Measurements from ENCODE around the gene SMCO4. TPM values are rescaled to one million over a fixed set of nuclear protein-coding genes. Genes with fewer than 3 reads are reported as not detected.
"Not testable (repeated sequence)": the region's sequence is repeated elsewhere in the genome, so short reads cannot be mapped to it uniquely, and the experiment has no call there.

Gene SMCO4
- total RNA-seq, 1 donor from 2014 or later, result 12.7 TPM

DNA sequence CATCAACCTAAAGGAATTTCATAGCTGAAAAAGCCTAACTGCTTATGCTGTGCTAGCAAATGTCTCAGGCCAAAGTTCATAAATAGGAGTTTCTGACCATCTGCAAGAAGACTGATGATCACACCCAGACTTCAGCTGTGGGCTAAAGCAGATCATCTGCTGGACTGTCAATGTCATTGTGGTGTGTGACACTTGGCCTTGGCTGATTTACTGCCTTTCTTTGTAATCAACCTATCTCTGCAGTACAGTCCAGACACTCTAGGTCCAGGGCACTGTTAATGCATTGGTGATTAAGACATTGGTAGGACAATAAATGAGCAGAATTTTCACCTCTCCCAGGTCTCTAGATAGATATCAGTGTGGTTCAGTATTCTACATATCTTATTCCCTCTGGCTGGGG lies 40.3 kb upstream of the SMCO4 start:
- Histone ChIP-seq H3K27me3 (ENCODE audit: control insufficient read depth, insufficient read depth, low read length) (no peaks in the 10 kb centered on the region), H3K36me3 (ENCODE audit: control insufficient read depth, insufficient read depth, low read length) (no peaks in the 10 kb centered on the region), H3K4me3 (ENCODE audit: low read depth, low read length) (no peak overlapping the region)
- no peak for DNase-seq (ENCODE audit: low read depth)
- TF ChIP-seq CTCF (IDR thresholded peaks at IDR 0.05; ENCODE audit: insufficient read depth, low read length, poor library complexity, severe bottlenecking), result no peak

DNA sequence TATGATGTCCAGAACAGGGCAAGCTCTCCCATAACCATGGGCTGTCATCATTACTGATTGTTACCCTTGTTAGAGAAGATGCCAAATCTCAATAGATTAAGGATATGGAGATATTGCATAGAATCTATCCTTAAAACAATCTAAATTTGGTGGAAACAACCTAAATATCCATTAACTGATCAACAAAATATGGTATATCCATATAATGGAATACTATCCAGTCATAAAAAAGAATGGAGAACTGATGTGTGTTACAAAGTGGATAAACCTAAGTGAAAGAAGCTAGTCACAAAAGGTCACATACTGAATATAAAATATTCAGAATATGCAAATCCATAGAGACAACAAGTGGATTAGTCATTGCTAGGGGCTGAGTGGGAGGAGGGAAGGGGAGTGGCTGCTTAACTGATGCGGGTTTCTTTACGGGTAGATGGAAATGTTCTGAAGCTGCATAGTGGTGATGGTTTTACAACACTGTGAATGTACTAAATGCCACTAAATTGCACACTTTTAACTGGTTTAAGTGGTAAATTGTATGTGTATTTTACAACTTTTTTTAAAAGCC lies 36.1 kb upstream of the SMCO4 start:
- Histone ChIP-seq H3K36me3 (ENCODE audit: control insufficient read depth, insufficient read depth, low read length) (no peaks in the 10 kb centered on the region), H3K27me3 (ENCODE audit: control insufficient read depth, insufficient read depth, low read length) (no peaks in the 10 kb centered on the region), H3K4me3 (ENCODE audit: low read depth, low read length) (no peak overlapping the region)
- no peak for TF ChIP-seq CTCF (IDR thresholded peaks at IDR 0.05; ENCODE audit: insufficient read depth, low read length, poor library complexity, severe bottlenecking)
- DNase-seq (ENCODE audit: low read depth), result no peak

GRCh38 chr11:93577286-93577685 lies 34.1 kb upstream of the SMCO4 start:
- no peak for TF ChIP-seq CTCF (IDR thresholded peaks at IDR 0.05; ENCODE audit: insufficient read depth, low read length, poor library complexity, severe bottlenecking)
- H3K4me3 ChIP-seq (ENCODE audit: low read depth, low read length), result no peak overlapping the region
- no peak for DNase-seq (ENCODE audit: low read depth)

DNA sequence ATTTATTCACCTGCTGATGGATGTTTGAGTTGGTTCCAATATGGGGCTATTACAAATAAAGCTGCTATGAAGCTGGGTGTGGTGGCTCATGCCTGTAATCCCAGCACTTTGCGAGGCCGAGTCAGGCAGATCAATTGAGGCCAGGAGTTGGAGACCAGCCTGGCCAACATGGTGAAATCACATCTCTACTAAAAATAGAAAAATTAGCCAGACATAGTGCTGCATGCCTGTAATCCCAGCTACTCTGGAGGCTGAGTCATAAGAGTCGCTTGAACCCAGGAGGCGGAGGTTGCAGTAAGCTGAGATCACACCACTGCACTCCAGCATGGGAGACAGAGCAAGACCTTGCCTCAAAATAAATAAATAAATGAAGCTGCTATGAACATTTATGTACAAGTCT lies 33.7 kb upstream of the SMCO4 start:
- H3K4me3 ChIP-seq (ENCODE audit: low read depth, low read length); DNase-seq (ENCODE audit: low read depth); H3K27me3 ChIP-seq (ENCODE audit: control insufficient read depth, insufficient read depth, low read length); H3K36me3 ChIP-seq (ENCODE audit: control insufficient read depth, insufficient read depth, low read length): not testable (repeated sequence)

More at GRCh38 chr11:93577286-93577685, 34.1 kb upstream of the SMCO4 start:
- Histone ChIP-seq H3K27me3 (ENCODE audit: control insufficient read depth, insufficient read depth, low read length) (no peaks in the 10 kb centered on the region), H3K36me3 (ENCODE audit: control insufficient read depth, insufficient read depth, low read length) (no peaks in the 10 kb centered on the region)

- H3K4me3 ChIP-seq (ENCODE audit: low read depth, low read length), result no peak overlapping the region
- no peaks in the 10 kb centered on the region for H3K36me3 ChIP-seq (ENCODE audit: control insufficient read depth, insufficient read depth, low read length)
- no peaks in the 10 kb centered on the region for H3K27me3 ChIP-seq (ENCODE audit: control insufficient read depth, insufficient read depth, low read length)
- no peak for DNase-seq (ENCODE audit: low read depth)
- TF ChIP-seq CTCF (IDR thresholded peaks at IDR 0.05; ENCODE audit: insufficient read depth, low read length, poor library complexity, severe bottlenecking), result no peak
Observed at GRCh38 chr11:93574638-93575220, 31.5 kb upstream of the SMCO4 start.

- Histone ChIP-seq H3K36me3 (ENCODE audit: control insufficient read depth, insufficient read depth, low read length) (no peaks in the 10 kb centered on the region), H3K4me3 (ENCODE audit: low read depth, low read length) (no peak overlapping the region), H3K27me3 (ENCODE audit: control insufficient read depth, insufficient read depth, low read length) (no peaks in the 10 kb centered on the region)
- no peak for DNase-seq (ENCODE audit: low read depth)
- no peak for TF ChIP-seq CTCF (IDR thresholded peaks at IDR 0.05; ENCODE audit: insufficient read depth, low read length, poor library complexity, severe bottlenecking)
Observed at GRCh38 chr11:93573184-93573583, 30.0 kb upstream of the SMCO4 start.
